Stimulated activated CD8-positive, alpha-beta memory T cell treated with anti-CD3 and anti-CD28 coated beads, Interleukin-2, amount 100 ng/mL, for 1 hour (primary cell): ENCODE measurements around the gene PHF21B.
"Not testable (repeated sequence)": the region's sequence is repeated elsewhere in the genome, so short reads cannot be mapped to it uniquely, and the experiment has no call there.

Experiments used
- DNase-seq, 2 donors: peaks; one replicate each; pipeline ENCODE4 v3.0.0-alpha.2; 2020; ENCODE audit warnings: low read depth in 2 of 2

PHF21B gene

GRCh38 chr22:44918925-44919392, 90.8 kb downstream of the PHF21B start:
- DNase-seq, result no peak

GRCh38 chr22:44918166-44918924, 91.5 kb downstream of the PHF21B start:
- no peak for DNase-seq

- DNase-seq, result no peak
These were observed 92.2 kb downstream of the PHF21B start for GRCh38 chr22:44917372-44918165.

GRCh38 chr22:44916281-44917231, 93.2 kb downstream of the PHF21B start:
- no peak for DNase-seq

GRCh38 chr22:44915441-44915840, 94.4 kb downstream of the PHF21B start:
- DNase-seq, result no peak

- DNase-seq, result no peak
These were observed 95.6 kb downstream of the PHF21B start for GRCh38 chr22:44914026-44914721.

GRCh38 chr22:44913198-44913983, 96.4 kb downstream of the PHF21B start:
- DNase-seq, result no peak

- no peak for DNase-seq
These were observed 100.6 kb downstream of the PHF21B start for GRCh38 chr22:44909241-44909640.

- DNase-seq, result no peak
These were observed 101.8 kb downstream of the PHF21B start for GRCh38 chr22:44907765-44908737.

- DNase-seq, result no peak
These were observed 102.7 kb downstream of the PHF21B start for GRCh38 chr22:44906999-44907644.

- no peak for DNase-seq
These were observed 103.4 kb downstream of the PHF21B start for GRCh38 chr22:44906248-44906936.

GRCh38 chr22:44904492-44905152, 105.2 kb downstream of the PHF21B start:
- not testable (repeated sequence) for DNase-seq

GRCh38 chr22:44903164-44903563, 106.6 kb downstream of the PHF21B start:
- DNase-seq, result not testable (repeated sequence)

GRCh38 chr22:44901301-44901700, 108.5 kb downstream of the PHF21B start:
- DNase-seq, result no peak

- DNase-seq, result no peak
These were observed 111.6 kb downstream of the PHF21B start for GRCh38 chr22:44898236-44898635.

GRCh38 chr22:44895296-44896055, 114.3 kb downstream of the PHF21B start:
- DNase-seq, result no peak

- DNase-seq, result no peak
These were observed 115.0 kb downstream of the PHF21B start for GRCh38 chr22:44894782-44895181.
